Glomerular visceral epithelial cell (primary cell): Measurements from ENCODE around the gene OXA1L.
"Not testable (repeated sequence)": the region's sequence is repeated elsewhere in the genome, so short reads cannot be mapped to it uniquely, and the experiment has no call there.

Experiments
- DNase-seq: peaks from one replicate; pipeline ENCODE4 v3.0.0-alpha.2; 2016; ENCODE audit errors: extremely low spot score

OXA1L gene

DNA sequence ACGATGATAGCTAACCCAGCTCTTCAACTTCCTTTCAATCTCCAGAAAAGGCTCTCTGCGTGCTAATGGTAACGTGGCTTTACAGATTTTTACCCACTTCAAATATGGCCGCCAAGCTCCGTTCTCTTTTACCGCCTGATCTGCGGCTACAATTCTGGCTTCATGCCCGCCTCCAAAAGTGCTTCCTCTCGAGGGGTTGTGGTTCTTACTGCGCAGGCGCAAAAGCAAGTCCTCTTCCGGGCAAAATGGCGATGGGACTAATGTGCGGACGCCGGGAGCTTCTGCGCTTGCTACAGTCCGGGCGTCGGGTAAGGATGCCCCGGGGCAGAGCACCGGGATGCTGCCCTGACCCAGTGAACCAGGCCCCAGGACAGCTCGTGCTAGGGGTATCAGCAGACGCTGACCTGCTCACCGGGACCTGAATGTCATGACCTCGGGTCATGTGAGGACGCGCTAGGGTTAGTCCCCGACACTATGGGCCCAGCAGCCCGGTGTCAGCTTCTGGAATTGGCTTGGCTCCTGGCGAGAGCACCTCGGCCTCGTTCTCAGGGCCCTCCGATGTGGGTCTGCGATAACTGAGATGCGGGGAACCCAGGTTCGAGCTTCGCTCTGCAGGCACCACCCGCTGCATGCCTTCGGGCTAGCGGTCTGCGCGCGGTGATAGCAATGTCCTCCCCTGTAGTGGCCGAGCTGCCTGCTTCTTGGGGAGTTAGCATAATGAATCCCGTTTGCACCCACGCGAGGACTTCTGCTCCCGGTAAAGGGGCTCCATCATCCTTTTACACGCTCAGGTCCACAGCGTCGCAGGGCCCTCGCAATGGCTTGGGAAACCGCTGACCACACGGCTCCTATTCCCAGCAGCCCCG, at the start of gene OXA1L:
Gene OXA1L, plus strand, starts transcription at position 232 of the 866 bp plus-strand sequence. Its CDS starts 14 bp downstream, at position 246.
- DNase-seq, result peak; percentile 99

DNA sequence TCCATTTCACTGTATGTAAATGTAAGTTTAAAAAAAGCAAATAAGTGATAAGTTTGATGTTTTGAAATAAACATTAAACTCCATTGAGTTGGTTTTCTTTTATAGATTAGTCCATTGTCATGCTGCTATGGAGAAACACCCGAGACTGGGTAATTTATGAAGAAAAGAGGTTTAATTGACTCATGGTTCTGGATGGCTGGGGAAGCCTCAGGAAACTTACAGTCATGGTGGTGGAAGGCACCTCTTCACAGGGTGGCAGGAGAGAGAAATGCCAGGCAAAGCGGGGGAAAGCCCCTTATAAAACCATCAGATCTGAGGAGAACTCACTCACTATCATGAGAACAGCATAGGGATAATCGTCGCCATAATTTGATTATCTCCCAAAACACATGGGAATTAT, 48.4 kb upstream of the OXA1L start:
- no peak for DNase-seq

DNA sequence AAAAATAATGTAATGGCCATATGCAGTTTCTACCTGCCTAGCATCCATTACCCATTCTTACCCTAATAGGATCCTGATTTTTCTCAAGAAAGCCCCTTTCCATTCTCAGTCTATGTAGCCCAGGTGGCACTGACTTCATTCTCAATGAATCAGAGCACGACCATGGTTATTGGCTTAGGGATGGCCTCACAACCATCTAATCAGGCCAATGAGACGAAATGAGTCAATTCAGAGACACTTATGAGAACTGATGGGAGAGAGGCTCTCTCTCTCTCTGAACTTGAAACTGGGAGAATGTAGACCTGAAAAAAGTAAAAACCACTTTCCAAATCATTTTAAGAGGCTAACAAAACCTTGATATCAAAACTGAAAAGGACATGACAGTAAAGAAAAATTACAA, 45.3 kb upstream of the OXA1L start:
- DNase-seq, result no peak

DNA sequence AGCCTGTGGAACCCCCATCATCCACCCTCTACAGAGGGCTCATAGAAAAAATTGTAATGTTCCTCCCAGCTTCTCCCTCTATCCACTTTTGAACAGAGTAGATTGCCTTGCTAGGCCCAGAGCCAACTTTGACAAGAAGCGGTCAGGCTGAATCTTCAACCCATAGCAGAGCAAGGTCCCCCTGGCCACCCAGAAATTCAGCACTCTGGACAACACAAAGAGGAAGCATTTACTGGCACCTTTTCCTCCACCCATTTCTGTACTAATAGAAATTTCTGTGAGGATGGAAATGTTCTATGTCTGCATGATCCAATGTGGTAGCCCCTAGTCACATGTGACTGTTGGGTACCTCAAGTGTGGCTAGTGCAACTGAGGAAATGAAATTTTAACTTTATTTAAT, 42.7 kb upstream of the OXA1L start:
- no peak for DNase-seq

DNA sequence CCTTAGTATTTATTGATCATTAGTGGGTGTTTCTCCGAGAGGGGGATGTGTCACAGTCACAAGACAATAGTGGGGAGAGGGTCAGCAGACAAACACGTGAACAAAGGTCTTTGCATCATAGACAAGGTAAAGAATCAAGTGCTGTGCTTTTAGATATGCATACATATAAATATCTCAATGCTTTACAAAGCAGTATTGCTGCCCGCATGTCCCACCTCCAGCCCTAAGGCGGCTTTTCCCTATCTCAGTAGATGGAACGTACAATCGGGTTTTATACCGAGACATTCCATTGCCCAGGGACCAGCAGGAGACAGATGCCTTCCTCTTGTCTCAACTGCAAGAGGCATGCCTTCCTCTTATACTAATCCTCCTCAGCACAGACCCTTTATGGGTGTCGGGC, 41.6 kb upstream of the OXA1L start:
- not testable (repeated sequence) for DNase-seq

DNA sequence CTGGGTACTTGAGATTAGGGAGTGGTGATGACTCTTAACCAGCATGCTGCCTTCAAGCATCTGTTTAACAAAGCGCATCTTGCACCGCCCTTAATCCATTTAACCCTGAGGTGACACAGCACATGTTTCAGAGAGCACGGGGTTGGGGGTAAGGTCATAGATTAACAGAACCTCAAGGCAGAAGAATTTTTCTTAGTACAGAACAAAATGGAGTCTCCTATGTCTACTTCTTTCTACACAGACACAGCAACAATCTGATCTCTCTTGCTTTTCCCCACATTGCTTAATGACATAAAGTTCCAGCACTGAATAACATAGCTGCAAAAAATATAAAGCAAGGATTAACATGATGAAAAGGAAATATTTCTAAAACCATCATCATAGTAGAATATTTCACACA, 41.1 kb upstream of the OXA1L start:
- not testable (repeated sequence) for DNase-seq

DNA sequence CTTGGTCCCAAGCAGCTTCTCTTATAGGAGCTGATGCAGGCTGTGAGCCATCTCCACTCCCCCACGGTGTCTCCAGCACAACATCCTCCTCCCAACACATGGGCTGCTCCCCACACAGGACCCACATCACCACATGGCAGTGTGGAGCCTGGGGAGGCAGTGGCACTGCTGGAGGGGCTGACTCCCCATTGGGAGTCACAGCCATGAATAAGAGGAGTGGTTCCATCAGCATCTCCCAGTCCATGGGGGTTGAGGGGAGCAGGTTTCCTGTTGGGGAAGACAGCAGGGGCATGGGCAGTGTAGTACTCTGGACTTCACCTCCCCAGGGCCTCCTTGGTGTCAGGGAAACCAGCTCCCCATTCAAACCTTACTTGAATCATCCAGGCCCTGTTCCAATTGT, 40.5 kb upstream of the OXA1L start:
- no peak for DNase-seq

DNA sequence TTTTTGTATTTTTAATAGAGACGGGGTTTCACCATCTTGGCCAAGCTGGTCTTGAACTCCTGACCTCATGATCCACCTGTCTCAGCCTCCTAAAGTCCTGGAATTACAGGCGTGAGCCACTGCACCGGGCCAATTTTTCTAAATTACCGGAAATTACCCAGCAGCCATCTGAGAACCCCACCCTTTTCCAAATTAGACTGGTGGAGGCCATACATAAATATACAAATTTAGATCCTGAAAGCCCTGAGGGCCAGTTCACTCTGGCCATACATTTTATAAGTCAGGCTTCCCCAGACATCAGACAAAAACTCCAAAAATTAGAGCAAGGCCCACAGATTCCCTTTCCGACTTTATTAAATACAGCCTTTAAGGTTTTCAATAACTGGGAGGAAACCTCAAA, 34.4 kb upstream of the OXA1L start:
- DNase-seq, result not testable (repeated sequence)

DNA sequence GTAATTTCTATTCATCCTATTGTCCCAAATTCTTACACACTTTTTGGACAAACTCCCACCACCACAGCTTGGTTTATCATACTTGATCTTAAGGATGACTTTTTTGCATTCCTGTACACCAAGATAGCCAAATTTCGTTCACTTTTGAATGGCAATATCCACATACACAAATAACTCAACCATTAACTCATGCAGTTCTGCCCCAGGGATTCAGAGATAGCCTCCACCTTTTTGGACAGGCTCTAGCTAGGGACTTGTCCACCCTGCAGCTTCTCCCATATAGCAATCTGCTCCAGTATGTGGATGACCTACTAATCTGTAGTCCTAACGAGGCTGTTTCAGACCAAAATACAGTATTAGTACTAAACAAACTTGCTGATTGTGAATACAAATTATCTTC, 32.7 kb upstream of the OXA1L start:
- DNase-seq, result no peak

DNA sequence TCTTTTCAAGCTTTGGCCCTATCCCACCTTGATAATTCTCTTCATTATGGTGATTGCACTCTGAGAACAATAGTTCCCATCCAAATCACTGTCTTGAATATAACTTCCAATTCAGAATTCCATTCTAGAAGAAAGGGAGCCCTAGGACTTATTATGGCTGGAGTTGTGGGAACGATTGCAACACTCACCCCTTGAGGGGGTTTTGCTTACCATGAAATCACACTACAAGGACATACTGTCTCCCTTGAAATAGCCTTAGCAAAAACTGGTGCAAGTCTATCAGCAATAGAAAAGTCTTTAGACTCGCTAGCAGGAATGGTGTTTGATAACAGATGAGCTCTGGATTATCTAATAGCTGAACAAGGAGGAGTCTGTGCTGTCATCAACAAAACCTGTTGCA, 31.4 kb upstream of the OXA1L start:
- DNase-seq, result no peak

DNA sequence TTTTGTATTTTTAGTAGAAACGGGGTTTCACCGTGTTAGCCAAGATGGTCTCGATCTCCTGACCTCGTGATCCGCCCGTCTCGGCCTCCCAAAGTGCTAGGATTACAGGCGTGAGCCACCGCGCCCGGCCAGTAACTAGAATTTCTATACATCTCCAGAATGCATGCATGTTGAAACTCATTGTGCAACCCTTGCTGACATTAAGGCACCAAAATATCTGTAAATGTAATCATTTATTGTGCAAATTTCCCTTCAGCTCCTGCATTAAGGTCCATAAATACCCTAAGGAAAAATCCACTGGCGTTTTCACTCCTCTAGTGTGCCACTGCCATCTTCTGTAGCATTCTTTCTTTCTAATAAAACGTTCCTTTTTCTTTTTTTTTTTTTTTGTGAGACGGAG, 30.1 kb upstream of the OXA1L start:
- DNase-seq, result not testable (repeated sequence)

DNA sequence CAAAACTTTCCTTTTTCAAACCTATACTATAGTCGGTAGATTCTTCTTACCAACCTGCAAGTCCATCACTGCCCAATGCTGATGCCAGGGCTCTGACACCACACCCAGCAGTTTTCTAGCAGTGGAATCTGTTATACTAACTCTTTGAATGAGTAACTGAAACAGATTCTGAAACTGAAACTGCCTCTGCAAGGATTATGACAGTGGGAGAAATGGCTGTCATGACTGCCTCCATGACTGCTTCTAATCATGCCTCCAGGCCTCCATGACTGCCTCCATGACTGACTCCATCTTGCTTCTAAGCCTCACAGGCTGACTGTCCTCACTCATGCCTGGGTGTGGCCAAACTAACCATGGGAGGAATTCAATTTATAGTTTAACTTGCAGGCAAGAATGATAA, 29.4 kb upstream of the OXA1L start:
- DNase-seq, result no peak

DNA sequence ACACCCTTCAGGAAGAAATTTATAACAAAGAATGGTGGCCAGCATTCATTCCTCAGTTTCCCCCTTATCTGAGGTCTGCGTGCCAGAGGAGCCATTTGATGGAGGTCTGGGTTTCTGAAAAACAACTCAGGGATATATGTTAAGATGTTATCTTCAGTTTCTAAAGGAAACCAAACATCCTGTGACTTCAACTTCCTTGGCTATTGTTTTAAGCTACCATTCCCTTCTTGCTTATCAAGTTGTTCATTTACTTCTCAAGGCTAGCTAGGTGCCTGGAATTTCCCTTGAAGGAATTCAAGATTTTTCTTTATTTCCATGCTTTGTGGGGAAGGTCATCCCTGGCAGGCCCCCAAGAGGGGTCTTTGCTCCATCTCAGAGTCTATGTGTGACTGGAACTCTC, 27.1 kb upstream of the OXA1L start:
- no peak for DNase-seq

DNA sequence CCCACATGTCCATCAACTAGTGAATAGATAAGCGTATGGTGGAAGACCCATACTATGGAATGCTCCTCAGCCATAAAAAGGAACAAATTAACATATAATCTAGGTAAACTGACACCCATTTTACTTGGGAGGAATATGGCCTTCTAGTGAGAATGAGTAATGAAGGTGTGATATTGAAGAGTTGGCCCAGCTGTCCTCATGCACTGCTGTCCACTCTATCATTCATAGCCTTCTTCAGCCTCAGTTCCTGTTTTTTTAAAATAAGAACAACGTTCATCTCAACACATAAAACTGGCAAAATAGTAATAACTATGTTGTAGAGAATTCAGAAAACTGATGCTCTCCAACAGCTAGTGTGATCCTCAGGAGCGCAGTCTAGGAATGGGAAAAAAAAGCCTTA, 26.5 kb upstream of the OXA1L start:
- DNase-seq, result no peak

DNA sequence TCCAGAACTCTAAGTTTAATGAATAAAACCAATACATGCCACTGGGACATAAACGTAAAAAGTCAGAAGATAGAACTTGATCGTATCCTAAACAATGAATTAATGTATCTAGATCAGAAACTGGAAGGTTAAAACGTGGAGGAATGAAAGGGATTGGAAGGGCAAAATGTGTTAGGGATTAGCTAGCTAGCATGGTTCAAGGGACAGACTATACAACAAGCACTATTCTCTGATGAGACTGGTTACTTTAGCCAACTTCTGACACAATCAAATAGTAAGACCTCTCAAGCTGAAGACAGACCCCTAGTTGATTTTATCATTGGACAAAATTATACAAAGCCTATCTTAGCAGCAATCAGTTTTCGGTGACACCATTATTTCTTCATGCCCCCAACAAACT, 18.7 kb upstream of the OXA1L start:
- DNase-seq, result no peak

DNA sequence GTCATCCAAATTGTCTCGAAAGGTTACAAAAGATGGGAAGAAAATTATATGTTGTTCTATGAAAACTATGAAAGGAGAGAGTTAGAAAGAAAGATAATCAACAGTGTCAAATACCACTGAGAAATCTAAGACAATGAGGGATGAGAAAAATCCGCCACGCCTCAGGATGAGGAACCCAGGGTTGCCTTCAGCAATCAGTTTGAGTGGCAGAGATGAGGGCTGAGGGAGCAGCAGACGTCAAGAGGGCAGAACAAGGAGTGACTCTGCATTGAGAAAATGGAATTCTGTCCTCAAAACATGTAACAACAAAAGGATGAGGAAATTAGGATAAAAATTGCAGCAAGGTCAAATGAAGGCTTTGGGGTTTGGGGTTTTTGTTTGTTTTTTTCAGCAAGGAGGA, 18.3 kb upstream of the OXA1L start:
- DNase-seq, result no peak

DNA sequence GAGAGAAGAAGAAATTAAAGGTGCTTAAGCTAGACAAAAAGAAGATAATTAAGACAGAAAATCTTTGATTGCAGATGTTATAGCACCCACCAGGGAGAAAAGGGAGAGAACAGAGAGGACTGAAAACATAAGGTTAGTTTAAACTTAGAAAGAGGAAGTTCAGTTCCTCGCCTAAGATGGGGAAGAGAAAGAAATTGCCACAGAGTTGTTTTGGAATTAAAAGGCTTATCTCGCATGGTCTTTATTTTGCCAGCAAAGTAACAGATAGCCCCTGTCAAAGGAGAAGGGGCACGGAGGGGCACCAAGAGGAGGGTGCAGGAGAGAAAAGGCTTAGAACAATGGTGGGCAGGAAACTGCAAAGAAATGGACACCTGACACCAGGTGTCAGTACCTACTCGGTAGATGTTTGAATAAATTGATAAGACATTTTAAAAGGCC, 17.8 kb upstream of the OXA1L start:
- no peak for DNase-seq

DNA sequence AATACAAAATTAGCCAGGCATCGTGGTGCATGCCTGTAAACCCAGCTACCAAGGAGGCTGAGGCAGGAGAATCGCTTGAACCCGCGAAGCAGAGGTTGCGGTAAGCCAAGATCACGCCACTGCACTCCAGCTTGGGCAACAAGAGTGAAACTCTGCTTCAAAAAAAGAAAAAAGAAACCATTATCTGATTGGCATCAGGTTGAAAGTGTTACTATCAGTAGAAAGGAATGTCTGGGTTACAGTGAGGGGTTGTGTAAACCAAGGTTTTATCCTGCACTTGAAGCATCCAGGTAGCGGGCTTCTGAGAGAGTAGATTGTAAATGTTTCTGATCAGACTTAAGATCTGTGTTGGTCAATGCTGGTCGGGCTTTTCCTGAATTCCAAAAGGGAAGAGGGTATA, 14.1 kb upstream of the OXA1L start:
- no peak for DNase-seq

DNA sequence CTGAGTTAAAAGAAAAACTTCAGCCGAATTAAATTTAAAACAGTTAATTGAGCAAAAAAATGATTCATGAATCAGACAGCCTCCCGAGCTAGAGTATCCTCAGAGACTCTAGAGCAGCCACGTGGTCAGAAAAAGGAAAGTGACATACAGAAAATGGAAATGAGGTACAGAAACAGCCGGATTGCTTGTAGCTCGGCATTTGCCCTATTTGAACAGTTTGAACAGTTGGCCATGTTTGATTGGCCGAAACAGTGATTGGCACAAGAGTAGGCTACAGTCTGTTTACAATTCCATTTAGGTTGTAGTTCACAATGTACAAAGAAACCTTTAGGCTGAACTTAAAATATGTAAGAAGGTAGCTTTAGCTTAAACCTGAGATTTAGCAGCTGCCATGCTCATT, 12.9 kb upstream of the OXA1L start:
- no peak for DNase-seq

DNA sequence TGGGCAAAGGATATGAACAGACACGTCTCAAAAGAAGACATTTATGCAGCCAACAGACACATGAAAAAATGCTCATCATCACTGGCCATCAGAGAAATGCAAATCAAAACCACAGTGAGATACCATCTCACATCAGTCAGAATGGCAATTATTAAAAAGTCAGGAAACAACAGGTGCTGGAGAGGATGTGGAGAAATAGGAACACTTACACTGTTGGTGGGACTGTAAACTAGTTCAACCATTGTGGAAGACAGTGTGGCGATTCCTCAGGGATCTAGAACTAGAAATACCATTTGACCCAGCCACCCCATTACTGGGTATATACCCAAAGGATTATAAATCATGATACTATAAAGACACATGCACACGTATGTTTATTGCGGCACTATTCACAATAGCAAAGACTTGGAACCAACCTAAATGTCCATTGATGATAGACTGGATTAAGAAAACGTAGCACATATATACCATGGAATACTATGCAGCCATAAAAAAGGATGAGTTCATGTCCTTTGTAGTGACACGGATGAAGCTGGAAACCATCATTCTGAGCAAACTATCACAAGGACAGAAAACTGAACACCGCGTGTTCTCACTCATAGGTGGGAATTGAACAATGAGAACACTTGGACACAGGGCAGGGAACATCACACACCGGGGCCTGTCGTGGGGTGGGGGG, 8.4 kb upstream of the OXA1L start:
- not testable (repeated sequence) for DNase-seq

DNA sequence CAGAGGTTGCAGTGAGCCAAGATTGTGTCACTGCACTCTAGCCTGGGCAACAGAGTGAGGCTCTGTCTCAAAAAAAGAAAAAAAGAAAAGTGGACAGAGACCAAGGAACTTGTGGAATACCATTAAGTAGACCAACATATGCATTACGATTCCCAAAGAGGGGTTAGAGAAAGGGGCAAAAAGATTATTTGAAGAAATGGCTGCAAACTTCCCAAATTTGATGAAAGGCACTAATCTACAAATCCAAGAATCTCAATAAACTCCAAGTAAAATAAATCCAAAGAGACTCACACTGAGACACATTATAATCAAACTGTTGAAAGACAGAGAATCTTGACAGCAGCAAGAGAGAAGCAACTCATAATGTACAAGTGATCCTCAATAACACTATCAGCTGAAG, 4.8 kb upstream of the OXA1L start:
- DNase-seq, result no peak

DNA sequence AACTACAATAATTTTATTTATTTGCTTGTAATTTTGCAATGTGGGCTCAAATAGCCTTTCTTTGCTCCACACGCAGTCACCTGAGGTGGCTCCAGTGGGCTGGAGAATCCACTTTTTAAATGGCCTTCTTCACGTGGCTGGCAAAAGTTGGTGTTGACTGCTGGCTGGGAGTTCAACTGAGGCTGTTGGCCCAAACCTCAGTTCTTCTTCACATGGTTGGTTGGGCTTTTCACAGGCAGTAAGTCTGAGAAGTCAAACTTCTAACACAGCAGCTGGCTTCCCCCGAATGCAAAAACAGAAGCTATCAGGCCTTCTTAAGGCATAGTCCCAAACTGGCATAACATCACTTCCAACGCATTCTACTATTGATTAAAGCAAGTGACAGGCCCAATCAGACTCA, 2.1 kb upstream of the OXA1L start:
- no peak for DNase-seq

DNA sequence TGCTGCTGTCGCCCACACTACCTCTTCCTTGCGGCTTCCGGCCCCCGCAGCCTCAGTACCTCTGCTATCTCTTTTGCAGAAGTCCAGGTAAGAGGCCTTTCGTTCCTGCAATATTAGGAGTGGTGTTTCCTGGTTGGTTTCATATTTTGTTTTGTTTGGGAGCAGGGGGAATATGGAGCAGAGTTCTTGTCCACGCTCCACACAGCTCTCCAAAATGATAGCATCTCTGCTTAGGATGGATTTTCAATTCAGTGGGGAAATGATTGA, 768 bp downstream of the OXA1L start:
- DNase-seq, result no peak

DNA sequence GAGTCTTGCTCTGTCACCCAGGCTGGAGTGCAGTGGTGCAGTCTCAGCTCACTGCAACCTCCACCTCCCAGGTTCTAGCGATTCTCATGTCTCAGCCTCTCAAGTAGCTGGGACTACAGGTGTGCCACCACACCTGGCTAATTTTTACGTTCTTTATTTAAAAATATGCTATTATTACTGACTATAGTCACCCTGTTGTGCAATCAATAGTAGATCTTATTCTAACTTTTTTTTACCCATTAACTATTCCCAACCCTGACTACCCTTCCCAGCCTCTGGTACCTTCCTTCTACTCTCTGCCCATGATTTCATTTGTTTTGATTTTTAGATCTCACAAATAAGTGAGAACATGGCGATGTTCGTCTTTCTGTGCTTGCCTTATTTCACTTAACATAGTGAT, 2.5 kb downstream of the OXA1L start:
- DNase-seq, result no peak
